Right lobe of liver (tissue), 6 donors: Measurements from ENCODE around the gene MOCOS. TPM values are rescaled to one million over a fixed set of nuclear protein-coding genes. Genes with fewer than 3 reads are reported as not detected.

ENCODE experiments used
- ATAC-seq, 4 donors: fragments of 200-7000 bp; cut with Tn5 transposase; one replicate each; pipeline ENCODE4 v1.9.1; 2020; ENCODE audit warnings: mild to moderate bottlenecking in 4 of 4, moderate library complexity in 4 of 4
- DNase-seq, 3 donors: peaks; one replicate each; pipeline ENCODE4 v3.0.0-alpha.2; 2020
- H3K27ac ChIP-seq, 3 donors: fragments of 200-600 bp; one replicate each; pipeline ENCODE4 v1.8.0; 2022
- H3K27me3 ChIP-seq, 2 donors: fragments of 200-600 bp; one replicate each; pipeline ENCODE4 v1.8.0; 2022
- H3K36me3 ChIP-seq, 4 donors: fragments of 200-600 bp; sonication (generic) in 1 of 4; one replicate each; pipeline versions ENCODE4 v1.5.1 to v1.8.0; 2017 to 2022; ENCODE audit warnings: control low read depth in 1 of 4
- H3K4me1 ChIP-seq, 4 donors: fragments of 200-600 bp; sonication (generic) in 1 of 4; one replicate each; pipeline versions ENCODE4 v1.5.1 to v1.8.0; 2017 to 2022; ENCODE audit warnings: control low read depth in 1 of 4
- H3K4me3 ChIP-seq, 3 donors: fragments of 200-600 bp; one replicate each; pipeline ENCODE4 v1.8.0; 2022
- H3K9me3 ChIP-seq, 4 donors: fragments of 200-600 bp; sonication (generic) in 1 of 4; one replicate each; pipeline versions ENCODE4 v1.5.1 to v1.8.0; 2017 to 2022; ENCODE audit warnings: control low read depth in 1 of 4
- CTCF ChIP-seq, 4 donors: fragments of 200-600 bp in 3 of 4; fragments of 450-650 bp in 1 of 4; IDR thresholded peaks; one replicate each; pipeline versions ENCODE4 v1.5.1 to v1.8.0; 2016 to 2022; ENCODE audit warnings: antibody characterized with exemption in 4 of 4, mild to moderate bottlenecking in 2 of 4
- POLR2A ChIP-seq: fragments of 450-650 bp; IDR thresholded peaks from one replicate; pipeline ENCODE4 v1.6.1; 2017; ENCODE audit warnings: antibody characterized with exemption, mild to moderate bottlenecking
- WGBS: methylation state at CpG from one replicate; pipeline ENCODE4 v1.1.6; 2018; ENCODE audit warnings: low coverage, low lambda C conversion rate; ENCODE audit not compliant: insufficient coverage; ENCODE audit errors: missing lambda C conversion rate; 5-methylcytosine and 5-hydroxymethylcytosine counted together
- intact Hi-C, 2 donors: fragments of 100-400 bp; cut with DNase I; formaldehyde crosslinking; loops; one replicate each; pipeline versions ENCODE4 v1.11.2 to v1.14.1; 2022
- total RNA-seq, 6 experiments: library from RNA; depleted of rRNA in 2 of 6; stranded (reverse); fragments of >200 nt in 2 of 6; fragmentation: NEBNext Ultra II Directional in 3 of 6; extraction: Animal tissue kit (Norgen Biotek cat#: 25700) in 3 of 6; gene quantifications; one replicate each; pipeline versions ENCODE4 v1.1.0 to v1.2.4, GENCODE V29; 2016 to 2023
- donor health status: DM: no; HTN: yes; CAD: no.
- donor health status: DM: no; HTN: no; CAD: no.
- donor health status: DM: no; HTN: no; CAD: no.
- donor health status: DM: no; HTN: yes; CAD: no.
- donor health status: DM: no; HTN: yes; CAD: no.

MOCOS gene
- total RNA-seq, 6 experiments from 2014 or later: 12.2 to 35.2 (median 25.2) TPM

DNA sequence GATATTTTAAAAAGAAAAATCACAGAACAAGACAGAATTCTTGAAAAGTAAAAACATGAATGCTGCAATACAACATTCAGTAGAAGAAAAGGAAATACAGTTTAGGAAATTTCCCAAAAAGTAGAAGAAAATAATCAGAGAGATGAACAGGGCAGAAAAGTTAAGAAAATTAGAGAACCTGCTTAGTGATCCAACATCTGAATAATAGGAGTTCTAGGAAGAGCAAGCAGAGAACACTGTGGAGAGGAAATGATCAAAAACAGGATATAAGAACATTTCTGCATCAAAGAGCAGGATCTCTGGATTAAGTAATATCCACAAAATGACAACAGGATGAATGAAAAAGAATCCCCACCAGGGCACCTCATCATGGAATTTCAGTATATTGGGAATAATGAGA, 101.4 kb downstream of the MOCOS start:
- no peaks in the 10 kb centered on the region for H3K27me3 ChIP-seq
- no peak for TF ChIP-seq POLR2A
- TF ChIP-seq CTCF (IDR thresholded peaks at IDR 0.05): no peak
- H3K4me3 ChIP-seq: no peak overlapping the region
- no peak overlapping the region for H3K27ac ChIP-seq
- H3K4me1 ChIP-seq: no peaks in the 10 kb centered on the region
- ATAC-seq (no peak), DNase-seq (no peak)
- no peaks in the 10 kb centered on the region for H3K9me3 ChIP-seq
- intact Hi-C loops: loop anchor here in 1 of 2 donors (5.0 kb wide), 2 partner anchors 191 to 271 kb away; no protein-coding TSS in a partner anchor
- no peaks in the 10 kb centered on the region for H3K36me3 ChIP-seq

GRCh38 chr18:36294031-36294430, 106.7 kb downstream of the MOCOS start:
- Histone ChIP-seq H3K4me1 (peaks cover 0 to 13% (median 3%) of the 10 kb centered on the region in 4 donors), H3K27me3 (no peaks in the 10 kb centered on the region), H3K4me3 (no peak overlapping the region), H3K36me3 (no peaks in the 10 kb centered on the region), H3K9me3 (no peaks in the 10 kb centered on the region), H3K27ac (no peak overlapping the region)
- TF ChIP-seq CTCF (IDR thresholded peaks at IDR 0.05) (no peak), POLR2A (no peak)
- ATAC-seq (no peak), DNase-seq (no peak)
- intact Hi-C loops: no loop called here
- WGBS: 70% methylated on average over 1 of the region's 1 CpG

DNA sequence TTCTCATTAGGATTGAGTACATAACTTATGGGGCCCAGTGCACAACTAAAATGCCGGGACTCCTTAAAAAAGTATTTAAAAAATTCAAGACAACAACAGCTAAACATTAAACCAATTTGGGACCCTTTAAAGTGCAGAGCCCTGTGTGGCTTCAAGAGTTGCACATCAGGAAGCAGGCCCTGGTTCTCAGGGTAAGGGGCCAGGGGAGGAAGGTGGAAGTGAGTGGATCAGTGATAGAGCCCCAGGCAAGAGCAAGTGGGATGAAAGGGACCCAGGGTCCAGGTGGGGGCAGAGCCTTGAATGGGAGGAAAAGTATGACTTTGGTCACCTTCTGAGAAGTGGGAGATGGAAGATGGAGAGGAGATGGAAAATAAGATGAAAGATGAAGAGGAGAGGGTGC, 107.9 kb downstream of the MOCOS start:
- ATAC-seq: no peak
- Histone ChIP-seq H3K27me3 (peaks cover 0 to 4% of the 10 kb centered on the region in 2 donors), H3K9me3 (no peaks in the 10 kb centered on the region), H3K4me3 (no peak overlapping the region), H3K27ac (no peak overlapping the region), H3K36me3 (no peaks in the 10 kb centered on the region), H3K4me1 (peaks cover 0 to 13% (median 3%) of the 10 kb centered on the region in 4 donors)
- intact Hi-C loops: no loop called here
- DNase-seq: no peak
- TF ChIP-seq CTCF (IDR thresholded peaks at IDR 0.05): no peak
- no peak for TF ChIP-seq POLR2A
- whole genome bisulfite sequencing: 82% methylated on average over 1 of the region's 1 CpG

GRCh38 chr18:36295880-36296301, 108.6 kb downstream of the MOCOS start:
- intact Hi-C loops: no loop called here
- H3K36me3 ChIP-seq: no peaks in the 10 kb centered on the region
- DNase-seq (no peak), ATAC-seq (no peak)
- peaks cover 0 to 6% of the 10 kb centered on the region in 2 donors for H3K27me3 ChIP-seq
- no peak overlapping the region for H3K27ac ChIP-seq
- no peaks in the 10 kb centered on the region for H3K9me3 ChIP-seq
- no peak for TF ChIP-seq POLR2A
- no peak for TF ChIP-seq CTCF (IDR thresholded peaks at IDR 0.05)
- H3K4me1 ChIP-seq: peaks cover 0 to 13% (median 3%) of the 10 kb centered on the region in 4 donors
- WGBS: 33% methylated on average over 12 of the region's 21 CpGs
- H3K4me3 ChIP-seq: no peak overlapping the region
